GM12878 (cell line): ENCODE data around the gene EMILIN3. TPM values are rescaled to one million over a fixed set of nuclear protein-coding genes. Genes with fewer than 3 reads are reported as not detected.

ENCODE experiments used
- ATAC-seq: fragments of 200-7000 bp; cut with Tn5 transposase; 3 replicates; pipeline ENCODE4 v1.9.1; 2020; ENCODE audit warnings: mild to moderate bottlenecking, moderate library complexity
- BruUV-seq: library from RNA; stranded (reverse); fragments of 400-500 nt; replicated peaks from 2 replicates; lab custom pipeline; 2021; lab: Mats Ljungman, UMichigan
- CTCF ChIA-PET: fragments of 300-600 bp; sonication (Branson Sonifier 250); formaldehyde crosslinking; extraction: SDS; loops from one replicate; lab custom pipeline; 2021; ENCODE audit warnings: inconsistent platforms; lab: Yijun Ruan, JAX
- POLR2A ChIA-PET: fragments of 350-600 bp; formaldehyde crosslinking; extraction: SDS; loops from one replicate; lab custom pipeline; 2021; ENCODE audit warnings: inconsistent platforms; lab: Charles Lee
- RAD21 ChIA-PET: fragments of 300-600 bp; sonication (Branson Sonifier 250); formaldehyde crosslinking; loops from one replicate; lab custom pipeline; 2023; ENCODE audit warnings: antibody characterized with exemption; ENCODE audit not compliant: unreplicated experiment; lab: Charles Lee
- SMC1A ChIA-PET: fragments of 300-600 bp; sonication (Branson Sonifier 250); formaldehyde crosslinking; loops from one replicate; lab custom pipeline; 2023; ENCODE audit not compliant: unreplicated experiment, uncharacterized antibody; lab: Charles Lee
- DNase-seq: peaks from one replicate; pipeline ENCODE4 v3.0.0-alpha.2; 2011; ENCODE audit warnings: low read depth, low spot score
- FAIRE-seq: peaks from 3 replicates; lab custom pipeline; 2011; peaks lifted over from hg19 to GRCh38; lab: Jason Lieb, UNC
- H2AFZ ChIP-seq: 2 replicates; pipeline ENCODE4 v1.6.0; 2011; ENCODE audit warnings: low read depth, low read length, control low read depth; ENCODE audit not compliant: control insufficient read depth
- H3K27ac ChIP-seq: 2 replicates; pipeline ENCODE4 v1.5.1; 2011; ENCODE audit warnings: control low read depth; ENCODE audit not compliant: control insufficient read depth, insufficient read depth
- H3K27me3 ChIP-seq, 2 experiments: replicated peaks in 1 of 2; 2 replicates each; pipeline versions ENCODE4 v1.6.0 to v1.6.1; 2011; ENCODE audit warnings: low read length in 1 of 2; ENCODE audit not compliant: control insufficient read depth in 2 of 2, insufficient read depth in 2 of 2
- H3K36me3 ChIP-seq, 2 experiments: 2 replicates each; pipeline ENCODE4 v1.5.1; 2011; ENCODE audit warnings: low read length in 1 of 2; ENCODE audit not compliant: control insufficient read depth in 2 of 2, insufficient read depth in 2 of 2
- H3K4me1 ChIP-seq: 2 replicates; pipeline ENCODE4 v1.6.1; 2011; ENCODE audit warnings: mild to moderate bottlenecking, low read length, moderate library complexity, mixed read lengths; ENCODE audit not compliant: control insufficient read depth, insufficient read depth
- H3K4me2 ChIP-seq: 2 replicates; pipeline ENCODE4 v1.6.0; 2011; ENCODE audit warnings: control low read depth; ENCODE audit not compliant: control insufficient read depth, insufficient read depth
- H3K4me3 ChIP-seq: fragments of 200-600 bp; sonication (generic); 2 replicates; pipeline ENCODE4 v1.5.1; 2016
- H3K79me2 ChIP-seq: 2 replicates; pipeline ENCODE4 v1.6.0; 2011; ENCODE audit warnings: low read length; ENCODE audit not compliant: control insufficient read depth, insufficient read depth
- H3K9ac ChIP-seq: 2 replicates; pipeline ENCODE4 v1.8.0; 2011; ENCODE audit warnings: low read length, control low read depth, mixed read lengths; ENCODE audit not compliant: control insufficient read depth, insufficient read depth
- H3K9me3 ChIP-seq: replicated peaks from 3 replicates; pipeline ENCODE4 v1.5.1; 2011; ENCODE audit warnings: mild to moderate bottlenecking, low read length; ENCODE audit not compliant: control insufficient read depth, insufficient read depth
- H4K20me1 ChIP-seq: 2 replicates; pipeline ENCODE4 v1.6.0; 2011; ENCODE audit not compliant: control insufficient read depth, insufficient read depth
- BHLHE40 ChIP-seq, 2 experiments: fragments of 450-650 bp in 1 of 2; IDR thresholded peaks; 2 replicates each; pipeline ENCODE4 v1.6.1; 2011 to 2017; ENCODE audit warnings: low read depth in 2 of 2, borderline replicate concordance in 1 of 2, improper control_type of control experiment in 1 of 2, low read length in 1 of 2, mild to moderate bottlenecking in 1 of 2
- CHD1 ChIP-seq: IDR thresholded peaks from 2 replicates; pipeline ENCODE4 v1.6.1; 2012; ENCODE audit warnings: low read depth, low read length, improper control_type of control experiment
- MEF2B ChIP-seq: fragments of 450-650 bp; IDR thresholded peaks from 2 replicates; pipeline ENCODE4 v1.6.1; 2018; ENCODE audit warnings: mild to moderate bottlenecking, moderate library complexity; ENCODE audit not compliant: partially characterized antibody, poor library complexity, severe bottlenecking
- PAX5 ChIP-seq: IDR thresholded peaks from 2 replicates; pipeline ENCODE4 v1.6.1; 2011; ENCODE audit warnings: low read depth, low read length, borderline replicate concordance
- PML ChIP-seq: IDR thresholded peaks from 2 replicates; pipeline ENCODE4 v1.6.1; 2012; ENCODE audit warnings: low read length, inconsistent platforms
- RCOR1 ChIP-seq: conservative IDR thresholded peaks from 2 replicates; pipeline ENCODE4 v1.6.1; 2012; ENCODE audit warnings: low read depth, low read length, improper control_type of control experiment
- RELA ChIP-seq: fragments of 450-650 bp; IDR thresholded peaks from 2 replicates; pipeline ENCODE4 v1.8.0; 2014; ENCODE audit warnings: borderline replicate concordance; ENCODE audit not compliant: partially characterized antibody
- SIX5 ChIP-seq: IDR thresholded peaks from 2 replicates; pipeline ENCODE4 v1.6.1; 2011; ENCODE audit warnings: mild to moderate bottlenecking, low read depth, low read length, moderate library complexity; ENCODE audit not compliant: severe bottlenecking
- ZBED1 ChIP-seq: IDR thresholded peaks from 2 replicates; pipeline ENCODE4 v1.6.1; 2016; ENCODE audit warnings: borderline replicate concordance
- ZNF384 ChIP-seq: IDR thresholded peaks from 2 replicates; pipeline ENCODE4 v1.6.1; 2012; ENCODE audit warnings: low read depth, mild to moderate bottlenecking, low read length, improper control_type of control experiment, borderline replicate concordance
- WGBS: methylation state at CpG from one replicate; pipeline ENCODE4 v1.1.6; 2016; ENCODE audit warnings: low lambda C conversion rate; ENCODE audit not compliant: insufficient replicate concordance, insufficient coverage; ENCODE audit errors: missing lambda C conversion rate; 5-methylcytosine and 5-hydroxymethylcytosine counted together
- in situ Hi-C: fragments of 300-500 bp; cut with MboI; formaldehyde crosslinking; loops from 9 replicates; pipeline ENCODE4 v1.14.3; 2018; ENCODE audit warnings: mixed read lengths
- intact Hi-C: fragments of 100-400 bp; cut with micrococcal nuclease; formaldehyde crosslinking; loops from one replicate; pipeline ENCODE4 v1.14.2; 2022; ENCODE audit not compliant: unreplicated experiment
- polyA plus RNA-seq, 11 experiments: library from polyadenylated mRNA; depleted of rRNA in 4 of 11; unstranded in 6 of 11; stranded (reverse) in 5 of 11; fragments of >200 nt; fragmentation: Nextera tagmentation in 4 of 11; fragmentation: Illumina TruSeq in 1 of 11; extraction: Ambion mirVana in 4 of 11; extraction: Trizol in 1 of 11; gene quantifications; 1 replicate in 1 of 11; 2 replicates in 10 of 11; pipeline versions ENCODE4 v1.2.1 to v1.2.3, GENCODE V29; 2011 to 2016; ENCODE audit warnings: inconsistent platforms in 2 of 11, missing spikeins in 2 of 11, low read depth in 1 of 11
- total RNA-seq, 4 experiments: library from RNA; depleted of rRNA in 3 of 4; stranded (reverse); fragments of >200 nt in 3 of 4; fragmentation: Illumina TruSeq in 1 of 4; extraction: Trizol in 1 of 4; gene quantifications; 2 replicates each; pipeline versions ENCODE4 v1.2.1 to v1.2.3, GENCODE V29; 2013 to 2021
- TF ChIP-seq, protein P1 (sequence below): IDR thresholded peaks from 2 replicates; pipeline ENCODE4 v1.6.1; 2012; ENCODE audit warnings: low read depth, low read length, improper control_type of control experiment
- TF ChIP-seq, protein P2 (sequence below): fragments of 450-650 bp; IDR thresholded peaks from 2 replicates; pipeline ENCODE4 v1.6.1; 2017; ENCODE audit warnings: antibody characterized with exemption, mild to moderate bottlenecking, moderate library complexity
- TF ChIP-seq, protein P3 (sequence below): fragments of 450-650 bp; IDR thresholded peaks from 2 replicates; pipeline ENCODE4 v1.6.1; 2016; ENCODE audit warnings: mild to moderate bottlenecking
- TF ChIP-seq, protein P4 (sequence below): fragments of 150-350 bp; IDR thresholded peaks from 2 replicates; pipeline ENCODE4 v1.6.1; 2014; ENCODE audit warnings: mild to moderate bottlenecking, low read depth, low read length

Gene EMILIN3
- total and polyA plus RNA-seq, 10 of the 15 experiments (the other 5 are each of a cell fraction or from before 2014, with no cell fraction given): not detected

DNA sequence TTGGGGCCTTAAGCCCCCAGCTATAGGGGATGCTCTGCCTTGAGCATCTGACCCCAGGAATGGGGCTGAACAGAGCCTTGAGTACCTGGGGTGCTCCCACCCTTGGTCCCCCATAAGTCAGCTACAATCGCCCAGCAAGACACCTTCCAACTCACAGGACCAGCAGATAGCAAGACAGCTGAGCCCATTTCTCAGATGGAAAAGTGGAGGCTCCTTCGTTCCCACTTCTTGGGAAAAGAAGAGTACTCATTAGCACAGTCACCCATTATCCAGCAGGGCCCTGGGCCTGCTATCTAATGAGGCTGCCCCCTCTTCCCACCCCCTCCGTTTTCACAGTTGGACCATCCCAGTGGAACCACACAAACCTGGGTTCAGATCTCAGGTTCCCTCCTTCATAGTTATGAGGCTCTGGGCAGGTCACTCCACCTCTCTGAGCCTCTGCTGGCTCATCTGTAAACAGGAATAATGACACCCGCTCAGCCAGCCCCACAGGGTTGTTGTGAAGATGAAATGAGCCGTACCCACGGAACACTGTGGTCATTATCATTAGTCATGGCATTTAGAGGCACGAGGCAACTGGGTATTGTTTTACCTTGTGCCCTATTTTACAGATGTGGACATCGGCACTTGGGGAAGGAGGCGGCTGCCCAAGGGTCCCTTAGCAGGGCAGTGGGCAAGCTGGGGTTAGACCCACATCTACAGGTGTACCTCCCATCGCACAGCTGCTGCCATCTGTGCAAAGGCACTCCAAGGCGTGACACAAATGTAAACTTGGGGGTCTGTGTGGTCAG is 21.5 kb downstream of the EMILIN3 start (continued):
- TF ChIP-seq BHLHE40 (IDR thresholded peaks at IDR 0.05; ENCODE audit: borderline replicate concordance in 1 of 2, low read depth in 2 of 2, low read length in 1 of 2) (no peak), ZBED1 (no peak), RELA (no peak), PAX5 (no peak)
- TF ChIP-seq, protein P1, sequence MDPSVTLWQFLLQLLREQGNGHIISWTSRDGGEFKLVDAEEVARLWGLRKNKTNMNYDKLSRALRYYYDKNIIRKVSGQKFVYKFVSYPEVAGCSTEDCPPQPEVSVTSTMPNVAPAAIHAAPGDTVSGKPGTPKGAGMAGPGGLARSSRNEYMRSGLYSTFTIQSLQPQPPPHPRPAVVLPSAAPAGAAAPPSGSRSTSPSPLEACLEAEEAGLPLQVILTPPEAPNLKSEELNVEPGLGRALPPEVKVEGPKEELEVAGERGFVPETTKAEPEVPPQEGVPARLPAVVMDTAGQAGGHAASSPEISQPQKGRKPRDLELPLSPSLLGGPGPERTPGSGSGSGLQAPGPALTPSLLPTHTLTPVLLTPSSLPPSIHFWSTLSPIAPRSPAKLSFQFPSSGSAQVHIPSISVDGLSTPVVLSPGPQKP: no peak
- TF ChIP-seq, all 136 proteins: peak for 0

DNA sequence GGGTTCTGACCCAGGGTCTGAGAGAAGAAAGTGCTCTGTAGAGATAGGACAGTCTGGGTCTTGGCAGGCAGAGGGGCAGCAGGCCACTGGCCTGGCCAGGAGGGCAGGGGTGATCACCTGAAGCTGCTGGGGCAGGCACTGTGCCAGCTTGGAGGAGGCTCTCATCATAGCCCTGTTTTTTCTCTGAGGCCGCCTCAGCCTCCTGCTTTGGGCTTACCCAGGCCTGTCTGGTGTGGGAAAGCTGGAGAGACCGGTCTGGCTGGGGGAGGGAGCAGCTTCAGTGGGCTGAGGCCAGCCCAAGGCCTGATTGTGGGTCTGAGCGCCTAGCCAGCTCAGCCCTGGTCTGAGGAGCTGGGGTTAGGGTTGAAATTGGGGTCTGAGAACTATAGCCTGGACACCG is 22.1 kb downstream of the EMILIN3 start:
- H4K20me1 ChIP-seq: no peaks in the 10 kb centered on the region
- H3K4me2 ChIP-seq: no peak overlapping the region
- RAD21 ChIA-PET: no interaction called here
- no peak overlapping the region for H3K4me3 ChIP-seq
- no peaks in the 10 kb centered on the region for H3K9me3 ChIP-seq
- CTCF ChIA-PET: interaction anchor here (0.5 kb wide), 1 partner anchor 8 kb away, joined by 3 read pairs; no protein-coding TSS in a partner anchor
- no peaks in the 10 kb centered on the region for H3K27me3 ChIP-seq
- no TSS peak for BruUV-seq
- DNase-seq (no peak), ATAC-seq (no peak), FAIRE-seq (no peak)
- 35% methylated on average over 4 of the region's 4 CpGs for WGBS
- peaks cover 5% of the 10 kb centered on the region for H3K4me1 ChIP-seq
- in situ Hi-C loops: loop anchor here (5.0 kb wide), 2 partner anchors 172 to 377 kb away; no protein-coding TSS in a partner anchor
- intact Hi-C loops: loop anchor here (5.0 kb wide), 3 partner anchors 112 to 377 kb away; no protein-coding TSS in a partner anchor
- POLR2A ChIA-PET: no interaction called here
- no peaks in the 10 kb centered on the region for H3K79me2 ChIP-seq
- no peak overlapping the region for H3K27ac ChIP-seq
- no peak overlapping the region for H3K9ac ChIP-seq
- SMC1A ChIA-PET: interaction anchor here (0.6 to 1.2 kb wide), 4 partner anchors 70 to 590 kb away, joined by 3 read pairs; no protein-coding TSS in a partner anchor
- no peaks in the 10 kb centered on the region for H3K36me3 ChIP-seq
- no peak overlapping the region for H2AFZ ChIP-seq
- TF ChIP-seq, protein P2, sequence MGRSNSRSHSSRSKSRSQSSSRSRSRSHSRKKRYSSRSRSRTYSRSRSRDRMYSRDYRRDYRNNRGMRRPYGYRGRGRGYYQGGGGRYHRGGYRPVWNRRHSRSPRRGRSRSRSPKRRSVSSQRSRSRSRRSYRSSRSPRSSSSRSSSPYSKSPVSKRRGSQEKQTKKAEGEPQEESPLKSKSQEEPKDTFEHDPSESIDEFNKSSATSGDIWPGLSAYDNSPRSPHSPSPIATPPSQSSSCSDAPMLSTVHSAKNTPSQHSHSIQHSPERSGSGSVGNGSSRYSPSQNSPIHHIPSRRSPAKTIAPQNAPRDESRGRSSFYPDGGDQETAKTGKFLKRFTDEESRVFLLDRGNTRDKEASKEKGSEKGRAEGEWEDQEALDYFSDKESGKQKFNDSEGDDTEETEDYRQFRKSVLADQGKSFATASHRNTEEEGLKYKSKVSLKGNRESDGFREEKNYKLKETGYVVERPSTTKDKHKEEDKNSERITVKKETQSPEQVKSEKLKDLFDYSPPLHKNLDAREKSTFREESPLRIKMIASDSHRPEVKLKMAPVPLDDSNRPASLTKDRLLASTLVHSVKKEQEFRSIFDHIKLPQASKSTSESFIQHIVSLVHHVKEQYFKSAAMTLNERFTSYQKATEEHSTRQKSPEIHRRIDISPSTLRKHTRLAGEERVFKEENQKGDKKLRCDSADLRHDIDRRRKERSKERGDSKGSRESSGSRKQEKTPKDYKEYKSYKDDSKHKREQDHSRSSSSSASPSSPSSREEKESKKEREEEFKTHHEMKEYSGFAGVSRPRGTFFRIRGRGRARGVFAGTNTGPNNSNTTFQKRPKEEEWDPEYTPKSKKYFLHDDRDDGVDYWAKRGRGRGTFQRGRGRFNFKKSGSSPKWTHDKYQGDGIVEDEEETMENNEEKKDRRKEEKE: no peak
- TF ChIP-seq ZNF384: no peak
- no peak for TF ChIP-seq RCOR1
- TF ChIP-seq, protein P3, sequence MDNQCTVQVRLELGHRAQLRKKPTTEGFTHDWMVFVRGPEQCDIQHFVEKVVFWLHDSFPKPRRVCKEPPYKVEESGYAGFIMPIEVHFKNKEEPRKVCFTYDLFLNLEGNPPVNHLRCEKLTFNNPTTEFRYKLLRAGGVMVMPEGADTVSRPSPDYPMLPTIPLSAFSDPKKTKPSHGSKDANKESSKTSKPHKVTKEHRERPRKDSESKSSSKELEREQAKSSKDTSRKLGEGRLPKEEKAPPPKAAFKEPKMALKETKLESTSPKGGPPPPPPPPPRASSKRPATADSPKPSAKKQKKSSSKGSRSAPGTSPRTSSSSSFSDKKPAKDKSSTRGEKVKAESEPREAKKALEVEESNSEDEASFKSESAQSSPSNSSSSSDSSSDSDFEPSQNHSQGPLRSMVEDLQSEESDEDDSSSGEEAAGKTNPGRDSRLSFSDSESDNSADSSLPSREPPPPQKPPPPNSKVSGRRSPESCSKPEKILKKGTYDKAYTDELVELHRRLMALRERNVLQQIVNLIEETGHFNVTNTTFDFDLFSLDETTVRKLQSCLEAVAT: no peak
- TF ChIP-seq CHD1: no peak
- TF ChIP-seq, protein P4, sequence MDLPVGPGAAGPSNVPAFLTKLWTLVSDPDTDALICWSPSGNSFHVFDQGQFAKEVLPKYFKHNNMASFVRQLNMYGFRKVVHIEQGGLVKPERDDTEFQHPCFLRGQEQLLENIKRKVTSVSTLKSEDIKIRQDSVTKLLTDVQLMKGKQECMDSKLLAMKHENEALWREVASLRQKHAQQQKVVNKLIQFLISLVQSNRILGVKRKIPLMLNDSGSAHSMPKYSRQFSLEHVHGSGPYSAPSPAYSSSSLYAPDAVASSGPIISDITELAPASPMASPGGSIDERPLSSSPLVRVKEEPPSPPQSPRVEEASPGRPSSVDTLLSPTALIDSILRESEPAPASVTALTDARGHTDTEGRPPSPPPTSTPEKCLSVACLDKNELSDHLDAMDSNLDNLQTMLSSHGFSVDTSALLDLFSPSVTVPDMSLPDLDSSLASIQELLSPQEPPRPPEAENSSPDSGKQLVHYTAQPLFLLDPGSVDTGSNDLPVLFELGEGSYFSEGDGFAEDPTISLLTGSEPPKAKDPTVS: no peak
- TF ChIP-seq MEF2B: no peak
- TF ChIP-seq SIX5: no peak
- no peak for TF ChIP-seq PML
- no peak for TF ChIP-seq ZBED1
